Renal cortex interstitium (tissue), 11 donors: ENCODE measurements around the gene RHOF. TPM values are rescaled to one million over a fixed set of nuclear protein-coding genes. Genes with fewer than 3 reads are reported as not detected.

Source experiments
- DNase-seq, 11 donors: peaks; one replicate each; pipeline ENCODE4 v3.0.0-alpha.2; 2013; ENCODE audit warnings: low read depth in 9 of 11, low spot score in 4 of 11; ENCODE audit errors: extremely low read depth in 1 of 11
- polyA plus RNA-seq, 3 donors: library from polyadenylated mRNA; unstranded; fragments of 120-200 nt; gene quantifications; one replicate each; pipeline ENCODE4 v1.2.1, GENCODE V29; 2013; ENCODE audit not compliant: insufficient read length in 3 of 3

The RHOF gene
- polyA plus RNA-seq, 3 donors, result 12.6 to 17.9 (median 13.4) TPM

DNA sequence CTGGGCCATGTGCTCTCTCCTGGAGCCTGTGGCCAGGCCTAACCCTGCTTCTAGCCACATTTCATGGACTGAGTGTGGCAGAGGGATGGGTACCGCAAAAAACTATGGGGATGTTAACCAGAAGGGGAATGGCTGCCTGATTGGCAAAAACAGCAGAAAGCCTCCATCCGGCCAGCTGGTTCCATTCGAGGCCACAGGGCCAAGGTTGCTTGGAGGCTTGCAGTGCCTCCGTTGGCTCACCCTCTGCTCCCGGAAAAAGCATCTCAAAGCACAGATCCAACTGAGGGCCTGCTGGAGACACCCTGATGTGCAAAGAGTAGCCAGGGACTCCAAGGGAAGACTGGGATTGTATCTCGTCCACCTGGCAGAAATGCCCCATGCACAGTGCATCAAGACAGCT, 64.5 kb downstream of the RHOF start:
- no peak for DNase-seq

Other genes with a start within 250 kb of the RHOF start
- 10 to 100 TPM; 71.6 to 80.4 (median 80.0) TPM for gene KDM2B, start 212.7 kb downstream of the RHOF start, polyA plus RNA-seq
- gene ORAI1, start 167.2 kb downstream of the RHOF start, polyA plus RNA-seq, result 10 to 100 TPM; 10.2 to 15.1 (median 13.1) TPM
- 1 to 10 TPM; 1.7 to 2.2 (median 1.9) TPM for gene MORN3, start 124.0 kb downstream of the RHOF start, polyA plus RNA-seq
- 10 to 100 TPM in 2 of 3 donors, 1 to 10 TPM in 1; 9.8 to 18.2 (median 10.7) TPM for gene TMEM120B, start 80.9 kb downstream of the RHOF start, polyA plus RNA-seq
- 10 to 100 TPM; 14.1 to 17.3 (median 17.1) TPM for gene SETD1B, start 10.3 kb upstream of the RHOF start, polyA plus RNA-seq
- 1 to 10 TPM; 3.2 to 5.0 (median 3.5) TPM for gene HPD, start 65.2 kb upstream of the RHOF start, polyA plus RNA-seq
- 10 to 100 TPM; 48.0 to 61.5 (median 54.7) TPM for gene PSMD9, start 95.1 kb upstream of the RHOF start, polyA plus RNA-seq
- gene CFAP251, start 124.9 kb upstream of the RHOF start, polyA plus RNA-seq, result 10 to 100 TPM in 2 of 3 donors, 1 to 10 TPM in 1; 9.2 to 17.1 (median 12.7) TPM
- gene BCL7A, start 228.2 kb upstream of the RHOF start, polyA plus RNA-seq, result 10 to 100 TPM; 37.5 to 41.7 (median 41.3) TPM